GM18868 (cell line): ENCODE results near the gene TRAPPC8.
A peak's percentile ranks its signal among the peaks of the same experiment; 100 is the strongest.
"Not testable (repeated sequence)": the region's sequence is repeated elsewhere in the genome, so short reads cannot be mapped to it uniquely, and the experiment has no call there.

Experiments used
- ATAC-seq: cut with Tn5 transposase; IDR thresholded peaks from one replicate; pipeline ENCODE4 v1.9.1; 2021; ENCODE audit warnings: mild to moderate bottlenecking, moderate library complexity; ENCODE audit not compliant: unreplicated experiment

The TRAPPC8 gene, protein sequence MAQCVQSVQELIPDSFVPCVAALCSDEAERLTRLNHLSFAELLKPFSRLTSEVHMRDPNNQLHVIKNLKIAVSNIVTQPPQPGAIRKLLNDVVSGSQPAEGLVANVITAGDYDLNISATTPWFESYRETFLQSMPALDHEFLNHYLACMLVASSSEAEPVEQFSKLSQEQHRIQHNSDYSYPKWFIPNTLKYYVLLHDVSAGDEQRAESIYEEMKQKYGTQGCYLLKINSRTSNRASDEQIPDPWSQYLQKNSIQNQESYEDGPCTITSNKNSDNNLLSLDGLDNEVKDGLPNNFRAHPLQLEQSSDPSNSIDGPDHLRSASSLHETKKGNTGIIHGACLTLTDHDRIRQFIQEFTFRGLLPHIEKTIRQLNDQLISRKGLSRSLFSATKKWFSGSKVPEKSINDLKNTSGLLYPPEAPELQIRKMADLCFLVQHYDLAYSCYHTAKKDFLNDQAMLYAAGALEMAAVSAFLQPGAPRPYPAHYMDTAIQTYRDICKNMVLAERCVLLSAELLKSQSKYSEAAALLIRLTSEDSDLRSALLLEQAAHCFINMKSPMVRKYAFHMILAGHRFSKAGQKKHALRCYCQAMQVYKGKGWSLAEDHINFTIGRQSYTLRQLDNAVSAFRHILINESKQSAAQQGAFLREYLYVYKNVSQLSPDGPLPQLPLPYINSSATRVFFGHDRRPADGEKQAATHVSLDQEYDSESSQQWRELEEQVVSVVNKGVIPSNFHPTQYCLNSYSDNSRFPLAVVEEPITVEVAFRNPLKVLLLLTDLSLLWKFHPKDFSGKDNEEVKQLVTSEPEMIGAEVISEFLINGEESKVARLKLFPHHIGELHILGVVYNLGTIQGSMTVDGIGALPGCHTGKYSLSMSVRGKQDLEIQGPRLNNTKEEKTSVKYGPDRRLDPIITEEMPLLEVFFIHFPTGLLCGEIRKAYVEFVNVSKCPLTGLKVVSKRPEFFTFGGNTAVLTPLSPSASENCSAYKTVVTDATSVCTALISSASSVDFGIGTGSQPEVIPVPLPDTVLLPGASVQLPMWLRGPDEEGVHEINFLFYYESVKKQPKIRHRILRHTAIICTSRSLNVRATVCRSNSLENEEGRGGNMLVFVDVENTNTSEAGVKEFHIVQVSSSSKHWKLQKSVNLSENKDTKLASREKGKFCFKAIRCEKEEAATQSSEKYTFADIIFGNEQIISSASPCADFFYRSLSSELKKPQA (N-terminal part only)

DNA sequence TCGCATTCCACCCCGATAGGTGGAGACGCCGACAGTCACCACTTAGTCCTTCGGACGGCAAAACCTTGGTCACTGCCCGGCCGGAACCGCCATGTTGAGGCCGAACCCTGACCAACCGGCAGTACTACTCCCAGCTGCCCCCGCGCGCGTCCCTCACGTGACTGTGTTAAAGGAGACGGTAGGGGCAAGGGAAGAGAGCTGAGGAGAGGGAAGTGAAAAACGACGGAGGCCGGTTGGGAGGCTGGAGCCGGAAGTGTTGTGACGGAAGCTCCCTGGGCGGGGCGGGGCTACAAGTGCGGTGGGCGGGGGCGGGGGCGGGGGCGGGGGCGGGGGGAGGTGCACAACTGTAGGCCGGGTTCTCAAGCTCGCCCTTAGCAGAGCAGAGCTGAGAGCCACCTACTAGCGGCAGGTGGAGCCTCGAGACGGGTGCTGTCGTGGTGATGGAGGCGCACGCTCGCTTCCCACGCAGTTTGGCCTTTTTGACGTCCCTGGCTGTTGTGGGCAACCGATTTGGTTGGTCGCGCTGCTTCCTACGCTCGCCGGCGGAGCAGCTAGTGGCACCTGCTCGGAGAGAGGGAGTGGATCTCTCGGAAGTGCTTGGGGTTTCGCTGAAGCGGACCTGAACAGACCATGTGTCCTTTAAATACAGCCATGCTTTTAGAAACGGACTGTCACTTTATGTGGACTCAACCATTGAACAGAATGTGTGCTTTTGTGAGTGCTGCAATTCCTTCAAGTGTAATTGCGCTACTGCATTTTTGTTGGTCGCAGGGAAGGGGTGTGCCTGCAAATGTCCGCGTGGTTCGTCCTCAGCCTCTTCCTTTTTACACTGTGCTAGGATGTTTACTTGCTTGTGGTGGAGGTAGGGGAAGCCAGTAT lies at the start of gene TRAPPC8:
Gene TRAPPC8 (minus strand): TSS at position 130 of the 879 bp plus-strand sequence. CDS start 364 bp downstream, outside the sequence.
- ATAC-seq = peak; percentile 85

DNA sequence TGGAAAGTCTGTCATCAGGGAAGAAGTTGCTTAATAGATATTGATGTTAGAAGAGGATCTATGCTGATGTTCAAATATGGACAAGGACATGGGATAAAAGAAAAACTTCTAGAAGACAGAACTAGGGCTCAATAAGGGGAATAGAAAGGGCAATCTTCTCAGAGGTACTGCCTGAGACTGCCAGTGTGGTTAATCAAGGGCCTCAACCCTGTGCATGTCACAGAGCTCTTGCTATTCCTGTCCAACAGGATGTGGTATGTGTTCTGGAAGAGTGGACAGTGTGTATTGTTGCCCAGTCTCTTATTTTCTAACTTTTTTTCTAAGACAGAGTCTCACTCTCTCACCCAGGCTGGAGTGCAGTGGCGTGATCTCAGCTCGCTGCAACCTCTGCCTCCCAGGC lies 47.9 kb upstream of the TRAPPC8 start:
- ATAC-seq = peak; percentile 100

DNA sequence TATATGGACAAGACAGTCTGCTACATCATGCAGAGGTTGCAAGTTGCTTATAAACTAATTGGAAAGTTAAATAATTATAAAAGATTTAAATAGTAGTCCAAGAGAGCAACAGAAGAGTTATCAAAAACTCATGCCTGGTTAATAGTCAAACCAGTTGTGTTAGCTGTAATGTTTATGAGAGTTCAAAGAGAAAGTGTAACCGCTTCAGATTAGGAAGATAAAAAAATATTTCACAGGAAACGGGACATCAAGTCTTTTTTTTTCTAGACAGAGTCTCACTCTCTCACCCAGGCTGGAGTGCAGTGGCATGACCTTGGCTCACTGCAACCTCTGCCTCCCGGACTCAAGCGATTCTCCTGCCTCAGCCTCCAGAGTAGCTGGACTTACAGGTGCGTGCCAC lies 41.0 kb upstream of the TRAPPC8 start:
- ATAC-seq = no peak

DNA sequence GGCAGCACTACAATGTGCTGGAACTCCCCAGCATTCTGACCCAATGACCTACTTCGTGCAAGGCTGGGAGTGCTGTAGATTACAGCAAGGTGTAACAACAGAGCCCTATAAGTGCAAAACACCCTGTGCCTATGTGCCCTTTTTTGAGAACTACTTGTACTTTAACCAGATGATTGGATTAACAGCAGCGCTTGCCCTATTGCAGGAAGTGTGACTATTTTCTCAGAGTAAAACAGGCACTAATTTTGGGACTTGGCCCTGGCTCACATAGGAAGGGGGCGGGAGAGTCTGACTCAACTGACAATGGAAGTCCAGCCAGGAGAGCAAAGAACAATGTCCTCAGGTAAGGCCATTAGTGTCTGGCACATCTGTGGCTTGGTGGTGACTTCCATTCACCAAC lies 40.1 kb upstream of the TRAPPC8 start:
- no peak for ATAC-seq

DNA sequence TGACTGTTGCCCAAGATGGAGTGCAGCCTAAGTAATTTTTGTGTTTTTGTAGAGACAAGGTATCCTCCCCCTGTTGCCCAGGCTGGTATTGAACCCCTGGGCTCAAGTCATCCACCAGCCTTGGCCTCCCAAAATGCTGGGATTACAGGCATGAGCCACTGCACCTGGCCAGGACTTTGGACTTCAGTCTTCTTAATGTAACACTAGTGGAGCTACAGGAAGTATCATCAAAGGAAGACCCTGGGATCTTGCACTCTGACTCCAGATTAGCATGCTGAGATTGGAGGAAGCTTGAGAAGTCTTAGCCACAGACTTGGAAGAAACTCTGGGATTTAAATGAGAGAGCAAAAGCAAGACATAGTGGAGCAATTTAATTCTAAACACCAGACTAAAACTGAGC lies 37.9 kb upstream of the TRAPPC8 start:
- ATAC-seq = no peak

DNA sequence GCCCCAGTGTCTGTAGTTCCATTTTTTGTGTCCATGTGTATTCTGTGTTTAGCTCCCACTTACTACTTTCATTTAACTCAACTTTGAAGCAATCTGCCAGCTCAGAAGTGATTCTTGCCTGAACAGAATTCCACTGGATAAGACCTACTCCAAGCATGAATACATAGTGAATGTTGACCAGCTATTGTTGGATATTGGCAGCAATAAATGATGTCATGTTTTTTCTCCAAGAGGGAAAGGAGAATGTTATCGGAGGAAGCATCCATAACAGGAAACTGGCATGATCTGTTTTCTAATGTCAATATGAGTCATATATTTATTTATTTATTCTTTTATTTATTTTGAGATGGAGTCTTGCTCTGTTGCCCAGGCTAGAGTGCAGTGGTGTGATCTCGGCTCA lies 36.8 kb upstream of the TRAPPC8 start:
- no peak for ATAC-seq

DNA sequence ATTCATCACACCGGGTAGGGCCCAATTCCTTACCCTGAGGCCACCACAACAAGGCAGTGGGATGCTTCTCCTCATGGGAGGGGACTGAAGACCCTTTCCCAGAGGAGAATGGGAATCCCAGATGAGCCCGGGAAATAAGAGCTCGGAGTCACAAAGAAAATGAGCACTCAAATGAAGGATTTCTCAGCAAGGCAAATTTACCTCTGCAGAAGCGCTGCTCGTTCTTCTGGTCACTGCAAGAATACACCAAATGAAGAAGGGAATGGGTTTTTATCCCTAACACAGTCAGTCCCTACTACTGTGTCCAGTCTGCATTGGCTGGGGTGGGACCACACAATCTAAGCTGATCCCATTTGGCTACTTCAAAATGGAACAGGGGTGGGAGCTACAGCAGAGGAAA lies 35.7 kb upstream of the TRAPPC8 start:
- no peak for ATAC-seq

DNA sequence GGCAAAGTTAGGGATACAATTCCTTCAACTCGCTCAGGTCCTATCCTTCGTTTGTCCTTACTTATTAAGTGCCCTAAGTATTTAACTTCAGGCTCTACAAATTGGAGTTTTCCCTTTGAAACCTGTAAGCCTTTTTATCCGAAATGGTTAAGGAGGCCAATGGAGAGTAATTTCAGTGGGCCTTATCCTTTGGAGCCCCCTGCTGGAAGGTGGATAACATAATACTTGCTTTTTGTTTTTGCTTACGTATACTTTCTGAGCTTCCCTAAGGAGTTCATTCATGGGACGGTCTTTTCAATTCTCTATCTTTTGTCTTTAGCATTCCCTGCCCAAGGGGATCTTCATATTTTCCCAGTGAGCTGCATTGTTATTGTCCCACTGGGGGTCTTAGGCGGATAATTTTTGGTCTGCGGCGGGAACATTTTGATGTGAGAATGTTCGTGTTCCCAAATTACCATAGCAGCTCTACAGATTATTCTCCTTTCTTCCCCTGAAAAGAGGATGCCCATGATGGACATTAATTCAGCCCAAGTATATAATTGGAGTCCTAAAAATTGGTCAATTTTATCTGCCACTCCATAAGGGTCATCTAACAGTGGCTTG lies 34.4 kb upstream of the TRAPPC8 start:
- no peak for ATAC-seq

DNA sequence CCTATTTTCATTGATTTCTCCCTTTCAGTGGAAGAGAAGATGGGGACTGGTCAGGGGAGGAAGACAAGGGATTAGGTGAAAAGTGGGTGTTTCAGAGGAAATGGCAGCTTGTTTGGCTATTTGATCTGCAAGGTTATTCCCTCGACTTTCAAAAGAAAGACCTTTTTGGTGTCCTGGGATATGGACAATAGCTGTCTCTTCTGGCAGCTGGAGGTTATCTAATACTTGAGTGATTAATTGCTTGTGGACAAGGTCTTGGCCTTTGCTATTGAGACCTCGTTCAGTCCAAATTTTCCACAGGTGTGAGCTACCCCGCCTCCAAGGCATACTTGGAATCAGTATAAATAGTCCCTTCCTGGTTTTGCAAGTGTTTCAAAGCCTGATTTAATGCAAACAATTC lies 33.3 kb upstream of the TRAPPC8 start:
- no peak for ATAC-seq

DNA sequence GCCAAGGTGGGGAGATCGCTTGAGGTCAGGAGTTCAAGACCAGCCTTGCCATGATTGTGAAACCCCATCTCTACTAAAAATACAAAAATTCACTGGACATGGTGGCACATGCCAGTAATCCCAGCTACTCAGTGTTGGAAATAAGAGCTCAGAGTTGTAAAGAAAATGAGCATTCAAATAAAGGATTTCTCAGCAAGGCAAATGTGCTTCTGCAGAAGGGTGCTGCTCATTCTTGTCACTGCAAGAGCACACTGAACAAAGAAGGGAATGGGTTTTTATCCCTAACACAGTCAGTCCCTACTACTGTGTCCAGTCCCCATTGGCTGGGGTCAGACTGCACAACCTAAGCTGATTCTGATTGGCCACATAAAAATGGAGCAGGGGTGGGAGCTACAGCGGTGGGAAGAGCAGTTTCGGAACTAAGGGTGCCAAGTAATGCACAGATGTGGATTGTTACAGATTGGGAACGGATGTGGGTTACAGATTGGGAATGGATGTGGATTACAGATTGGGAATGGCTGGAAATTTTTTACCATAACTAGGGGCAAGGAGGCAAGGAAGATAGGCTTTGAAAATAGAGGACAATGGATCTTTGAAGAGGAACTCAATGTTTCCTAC lies 31.1 kb upstream of the TRAPPC8 start:
- no peak for ATAC-seq

DNA sequence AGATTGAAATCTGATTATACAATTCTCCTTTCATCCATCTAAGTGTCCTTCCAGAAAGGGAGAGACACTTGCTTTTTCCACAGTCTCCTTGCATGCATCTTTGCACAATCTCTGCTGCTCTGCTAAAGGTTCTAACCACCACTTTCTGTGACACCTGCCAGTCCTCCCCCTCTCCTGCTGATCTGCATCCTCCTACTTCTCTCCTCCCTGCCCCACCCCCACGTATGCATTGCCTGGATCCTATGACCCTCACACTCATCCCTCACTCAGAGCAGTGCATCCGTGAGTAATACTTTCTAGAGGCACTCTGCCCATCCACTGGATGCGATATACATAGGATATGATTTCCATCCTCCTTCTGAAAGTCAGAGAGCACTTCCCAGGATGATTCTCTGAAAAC lies 27.7 kb upstream of the TRAPPC8 start:
- no peak for ATAC-seq

DNA sequence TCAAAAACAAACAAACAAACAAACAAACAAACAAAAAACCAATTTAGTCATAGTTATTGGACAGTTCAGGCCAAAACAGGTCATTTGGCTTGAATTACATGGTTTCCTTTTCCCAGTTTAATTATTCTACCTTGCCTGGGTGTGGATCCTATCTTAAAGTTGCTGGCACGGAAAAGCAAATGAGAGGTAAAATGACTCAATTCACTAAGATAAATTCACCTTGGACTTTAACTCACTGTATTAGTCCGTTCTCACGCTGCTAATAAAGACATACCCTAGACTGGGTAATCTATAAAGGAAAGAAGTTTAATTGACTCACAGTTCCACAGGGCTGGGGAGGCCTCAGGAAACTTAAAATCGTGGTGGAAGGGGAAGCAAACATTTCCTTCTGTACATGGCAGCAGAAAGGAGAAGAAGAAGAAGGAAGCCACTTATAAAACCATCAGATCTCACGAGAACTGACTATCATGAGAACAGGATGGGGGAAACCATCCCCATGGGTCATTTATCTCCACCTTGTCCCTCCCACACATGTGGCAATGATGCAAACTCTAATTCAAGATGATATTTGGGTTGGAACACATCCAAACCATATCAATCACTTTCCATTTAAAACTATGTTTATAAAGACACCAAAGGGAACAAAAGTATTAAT lies 22.5 kb upstream of the TRAPPC8 start:
- no peak for ATAC-seq

DNA sequence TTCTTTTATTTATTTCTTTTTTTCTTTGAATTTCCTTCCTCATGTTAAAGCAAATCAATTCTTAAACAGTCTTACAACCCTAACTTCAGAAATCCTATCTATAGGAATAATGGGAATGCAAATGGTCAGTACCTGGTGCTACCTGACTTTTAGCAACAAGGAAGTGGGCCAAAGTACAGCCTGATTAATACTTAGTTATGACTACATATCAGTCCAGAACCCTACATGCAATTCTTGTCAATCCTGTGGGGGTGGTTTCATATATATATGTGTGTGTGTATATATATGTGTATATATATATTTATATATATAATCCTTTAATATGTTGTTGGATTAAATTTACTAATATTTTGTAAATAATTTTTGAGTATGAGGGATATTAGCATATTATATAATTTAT lies 14.8 kb upstream of the TRAPPC8 start:
- no peak for ATAC-seq

DNA sequence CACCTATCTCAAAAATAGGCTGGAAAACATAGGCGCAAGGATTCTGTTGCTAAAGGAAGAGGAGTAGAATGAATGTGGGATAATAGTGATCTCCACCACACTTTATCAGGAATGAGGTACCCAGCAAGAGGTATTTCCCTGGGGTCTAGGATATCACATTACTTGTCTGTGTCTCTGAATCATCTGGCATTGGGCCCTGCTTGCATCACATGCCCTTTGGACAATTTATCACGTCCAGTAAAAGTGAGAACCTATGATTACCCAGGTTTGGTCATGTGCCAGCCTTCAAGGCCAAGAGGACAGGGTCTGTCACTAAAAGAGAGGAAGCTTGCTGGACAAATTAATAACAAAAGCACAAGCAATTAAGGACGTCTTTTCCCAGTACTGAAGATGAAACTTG lies 11.4 kb upstream of the TRAPPC8 start:
- ATAC-seq = no peak

DNA sequence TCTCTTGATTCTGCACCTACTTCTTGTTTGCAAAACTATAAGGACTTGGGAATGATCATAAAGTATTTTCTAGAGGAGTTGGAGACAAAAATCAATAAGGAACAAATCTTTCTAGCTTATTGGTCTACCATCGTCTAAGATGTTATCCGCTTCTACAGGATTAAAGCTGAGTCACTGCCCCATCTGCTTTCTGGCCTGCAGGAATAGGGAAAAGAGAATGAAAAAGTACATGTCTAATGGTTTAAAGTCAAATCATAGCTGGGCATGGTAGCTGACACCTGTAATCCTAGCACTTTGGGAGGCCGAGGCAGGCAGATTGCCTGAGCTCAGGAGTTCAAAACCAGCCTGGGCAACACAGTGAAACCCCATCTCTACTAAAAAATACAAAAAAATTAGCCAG lies 10.8 kb upstream of the TRAPPC8 start:
- ATAC-seq = not testable (repeated sequence)

DNA sequence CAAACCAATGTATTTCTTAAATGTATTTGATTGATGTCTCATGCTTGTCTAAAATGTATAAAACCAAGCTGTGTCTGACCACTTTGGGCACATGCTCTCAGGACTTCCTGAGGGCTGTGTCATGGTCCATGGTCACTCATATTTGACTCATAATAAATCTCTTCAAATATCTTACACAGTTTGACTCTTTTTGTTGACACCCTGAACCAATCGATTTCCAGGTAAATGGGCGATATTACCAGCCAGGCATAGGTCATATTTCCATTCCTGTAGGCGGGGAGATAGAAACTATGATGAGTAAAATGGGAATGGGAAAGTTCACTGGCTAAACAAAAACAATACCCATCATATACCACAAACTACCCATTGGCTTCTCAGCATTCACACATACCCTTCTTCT lies 9.3 kb upstream of the TRAPPC8 start:
- no peak for ATAC-seq

DNA sequence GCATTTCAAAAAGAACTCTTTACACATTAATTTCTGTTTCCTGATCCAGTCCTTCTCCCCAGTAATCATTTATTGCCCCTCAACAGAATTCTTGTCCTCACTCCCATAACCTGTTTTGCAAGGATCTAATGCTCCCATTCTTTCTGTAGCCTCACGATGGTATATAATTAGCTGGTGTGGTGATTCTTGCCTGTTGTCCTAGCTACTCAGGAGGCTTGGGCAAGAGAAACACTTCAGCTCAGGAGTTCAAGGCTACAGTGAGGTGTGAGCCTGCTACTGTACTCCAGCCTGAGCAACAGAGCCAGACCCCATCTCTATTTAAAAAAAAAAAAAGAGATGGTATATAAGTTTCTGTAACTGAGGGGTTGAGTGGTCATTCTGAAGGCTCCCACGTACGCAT lies 7.7 kb upstream of the TRAPPC8 start:
- ATAC-seq = no peak

DNA sequence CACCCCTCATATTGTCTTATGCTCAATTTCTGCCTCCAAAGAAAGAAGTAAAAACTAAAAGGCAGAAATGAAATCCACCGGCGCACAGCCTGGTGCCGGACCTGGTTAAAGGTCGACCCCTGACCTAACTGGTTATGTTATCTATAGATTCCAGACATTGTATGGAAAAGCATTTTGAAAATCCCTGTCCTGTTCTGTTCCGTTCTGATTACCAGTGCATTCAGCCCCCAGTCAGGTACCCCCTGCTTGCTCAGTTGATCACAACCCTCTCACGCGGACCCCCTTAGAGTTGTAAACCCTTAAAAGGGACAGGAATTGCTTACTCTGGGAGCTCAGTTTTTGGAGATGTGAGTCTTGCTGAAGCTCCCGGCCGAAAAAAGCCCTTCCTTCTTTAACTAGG lies 5.4 kb upstream of the TRAPPC8 start:
- ATAC-seq = not testable (repeated sequence)
